Measurements from ENCODE around the gene RAI14. TPM values are rescaled to one million over a fixed set of nuclear protein-coding genes. Genes with fewer than 3 reads are reported as not detected.

Gene RAI14
- total and polyA plus RNA-seq, 2 donors (not counting 3 experiments of a cell fraction or from before 2014, with no cell fraction given) = 114 to 369 TPM

GRCh38 chr5:34652466-34652865 lies 3.7 kb upstream of the RAI14 start:
- Histone ChIP-seq H4K20me1 (replicated peaks; ENCODE audit: control insufficient read depth, extremely low read depth, insufficient read depth, low read length) (no peaks in the 10 kb centered on the region), H3K36me3 (ENCODE audit: control insufficient read depth in 2 of 2, extremely low read depth in 1 of 2, insufficient read depth in 2 of 2, low read length in 2 of 2) (no peaks in the 10 kb centered on the region), H3K9ac (replicated peaks; ENCODE audit: extremely low read depth, insufficient read depth, low read length) (no peak overlapping the region), H3K79me2 (ENCODE audit: control insufficient read depth, insufficient read depth, low read length) (peaks cover 11% of the 10 kb centered on the region), H3K27ac (ENCODE audit: insufficient read depth, low read depth, low read length) (no peak overlapping the region), H3K9me1 (replicated peaks; ENCODE audit: control insufficient read depth, extremely low read depth, insufficient read depth, low read length) (no peaks in the 10 kb centered on the region), H3K4me3 (replicated peaks in 1 of 3; ENCODE audit: insufficient read depth in 1 of 3, low read depth in 1 of 3, low read length in 3 of 3) (no peak overlapping the region), H3K4me2 (ENCODE audit: insufficient read depth, low read length) (peak overlapping the region; percentile 12), H3K9me3 (replicated peaks; ENCODE audit: control insufficient read depth, insufficient read depth, low read length) (no peaks in the 10 kb centered on the region), H3K4me1 (ENCODE audit: control insufficient read depth, extremely low read depth, insufficient read depth, low read length) (peaks cover 31% of the 10 kb centered on the region), H3K27me3 (ENCODE audit: control insufficient read depth in 2 of 2, insufficient read depth in 2 of 2, low read length in 2 of 2) (no peaks in the 10 kb centered on the region), H2AFZ (ENCODE audit: low read depth, low read length) (peak overlapping the region; percentile 68)
- POLR2A ChIA-PET = interaction anchor here (1.1 to 1.4 kb wide), 2 partner anchors 24 to 67 kb away, joined by 4 to 5 read pairs; no protein-coding TSS in a partner anchor
- DNase-seq (ENCODE audit: low read depth, low spot score) (peak; percentile 67), FAIRE-seq (peak; percentile 71)
- TF ChIP-seq GATA2 (IDR thresholded peaks at IDR 0.05; ENCODE audit: insufficient read depth, insufficient read length, low read depth, low read length) (no peak), MAX (IDR thresholded peaks at IDR 0.05; ENCODE audit: insufficient read depth, insufficient read length) (no peak), MYC (IDR thresholded peaks at IDR 0.05; ENCODE audit: low read depth, low read length) (no peak), EZH2 (IDR thresholded peaks at IDR 0.05; ENCODE audit: borderline replicate concordance, low read depth, low read length, severe bottlenecking) (no peak), JUN (IDR thresholded peaks at IDR 0.05; ENCODE audit: borderline replicate concordance, insufficient read depth, insufficient read length, low read depth) (no peak), FOS (IDR thresholded peaks at IDR 0.05; ENCODE audit: borderline replicate concordance, insufficient read depth, low read length) (no peak), POLR2AphosphoS5 (IDR thresholded peaks at IDR 0.05; ENCODE audit: insufficient read depth, low read depth, low read length) (no peak), POLR2A (IDR thresholded peaks at IDR 0.05; ENCODE audit: low read depth, low read length) (no peak)
- TF ChIP-seq, protein P1, sequence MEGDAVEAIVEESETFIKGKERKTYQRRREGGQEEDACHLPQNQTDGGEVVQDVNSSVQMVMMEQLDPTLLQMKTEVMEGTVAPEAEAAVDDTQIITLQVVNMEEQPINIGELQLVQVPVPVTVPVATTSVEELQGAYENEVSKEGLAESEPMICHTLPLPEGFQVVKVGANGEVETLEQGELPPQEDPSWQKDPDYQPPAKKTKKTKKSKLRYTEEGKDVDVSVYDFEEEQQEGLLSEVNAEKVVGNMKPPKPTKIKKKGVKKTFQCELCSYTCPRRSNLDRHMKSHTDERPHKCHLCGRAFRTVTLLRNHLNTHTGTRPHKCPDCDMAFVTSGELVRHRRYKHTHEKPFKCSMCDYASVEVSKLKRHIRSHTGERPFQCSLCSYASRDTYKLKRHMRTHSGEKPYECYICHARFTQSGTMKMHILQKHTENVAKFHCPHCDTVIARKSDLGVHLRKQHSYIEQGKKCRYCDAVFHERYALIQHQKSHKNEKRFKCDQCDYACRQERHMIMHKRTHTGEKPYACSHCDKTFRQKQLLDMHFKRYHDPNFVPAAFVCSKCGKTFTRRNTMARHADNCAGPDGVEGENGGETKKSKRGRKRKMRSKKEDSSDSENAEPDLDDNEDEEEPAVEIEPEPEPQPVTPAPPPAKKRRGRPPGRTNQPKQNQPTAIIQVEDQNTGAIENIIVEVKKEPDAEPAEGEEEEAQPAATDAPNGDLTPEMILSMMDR (IDR thresholded peaks at IDR 0.05; ENCODE audit: extremely low read depth in 1 of 2, insufficient read depth in 1 of 2, low read depth in 1 of 2, low read length in 2 of 2) = no peak
- no TSS peak for BruUV-seq (replicated peaks)
- CTCF ChIA-PET = interaction anchor here (1.1 to 2.7 kb wide), 7 partner anchors 24 to 166 kb away, joined by 3 to 11 read pairs (median 4); no protein-coding TSS in a partner anchor
- intact Hi-C loops (cut with micrococcal nuclease) (no loop called here), dilution Hi-C loops (cut with MboI; ENCODE audit: extremely low pct_ligation_motif_present, low sequenced_read_pairs) (no loop called here)

All from endothelial cell of umbilical vein (primary cell).